GM12878 (cell line): ENCODE results near the gene PSMD13. TPM values are rescaled to one million over a fixed set of nuclear protein-coding genes. Genes with fewer than 3 reads are reported as not detected.

Experiments used
- ATAC-seq: fragments of 200-7000 bp; cut with Tn5 transposase; 3 replicates; pipeline ENCODE4 v1.9.1; 2020; ENCODE audit warnings: mild to moderate bottlenecking, moderate library complexity
- BruUV-seq: library from RNA; stranded (reverse); fragments of 400-500 nt; replicated peaks from 2 replicates; lab custom pipeline; 2021; lab: Mats Ljungman, UMichigan
- CTCF ChIA-PET: fragments of 300-600 bp; sonication (Branson Sonifier 250); formaldehyde crosslinking; extraction: SDS; loops from one replicate; lab custom pipeline; 2021; ENCODE audit warnings: inconsistent platforms; lab: Yijun Ruan, JAX
- POLR2A ChIA-PET: fragments of 350-600 bp; formaldehyde crosslinking; extraction: SDS; loops from one replicate; lab custom pipeline; 2021; ENCODE audit warnings: inconsistent platforms; lab: Charles Lee
- RAD21 ChIA-PET: fragments of 300-600 bp; sonication (Branson Sonifier 250); formaldehyde crosslinking; loops from one replicate; lab custom pipeline; 2023; ENCODE audit warnings: antibody characterized with exemption; ENCODE audit not compliant: unreplicated experiment; lab: Charles Lee
- SMC1A ChIA-PET: fragments of 300-600 bp; sonication (Branson Sonifier 250); formaldehyde crosslinking; loops from one replicate; lab custom pipeline; 2023; ENCODE audit not compliant: unreplicated experiment, uncharacterized antibody; lab: Charles Lee
- DNase-seq: peaks from one replicate; pipeline ENCODE4 v3.0.0-alpha.2; 2011; ENCODE audit warnings: low read depth, low spot score
- FAIRE-seq: peaks from 3 replicates; lab custom pipeline; 2011; peaks lifted over from hg19 to GRCh38; lab: Jason Lieb, UNC
- H2AFZ ChIP-seq: 2 replicates; pipeline ENCODE4 v1.6.0; 2011; ENCODE audit warnings: low read depth, low read length, control low read depth; ENCODE audit not compliant: control insufficient read depth
- H3K27ac ChIP-seq: 2 replicates; pipeline ENCODE4 v1.5.1; 2011; ENCODE audit warnings: control low read depth; ENCODE audit not compliant: control insufficient read depth, insufficient read depth
- H3K27me3 ChIP-seq, 2 experiments: replicated peaks in 1 of 2; 2 replicates each; pipeline versions ENCODE4 v1.6.0 to v1.6.1; 2011; ENCODE audit warnings: low read length in 1 of 2; ENCODE audit not compliant: control insufficient read depth in 2 of 2, insufficient read depth in 2 of 2
- H3K36me3 ChIP-seq, 2 experiments: 2 replicates each; pipeline ENCODE4 v1.5.1; 2011; ENCODE audit warnings: low read length in 1 of 2; ENCODE audit not compliant: control insufficient read depth in 2 of 2, insufficient read depth in 2 of 2
- H3K4me1 ChIP-seq: 2 replicates; pipeline ENCODE4 v1.6.1; 2011; ENCODE audit warnings: mild to moderate bottlenecking, low read length, moderate library complexity, mixed read lengths; ENCODE audit not compliant: control insufficient read depth, insufficient read depth
- H3K4me2 ChIP-seq: 2 replicates; pipeline ENCODE4 v1.6.0; 2011; ENCODE audit warnings: control low read depth; ENCODE audit not compliant: control insufficient read depth, insufficient read depth
- H3K4me3 ChIP-seq: fragments of 200-600 bp; sonication (generic); 2 replicates; pipeline ENCODE4 v1.5.1; 2016
- H3K79me2 ChIP-seq: 2 replicates; pipeline ENCODE4 v1.6.0; 2011; ENCODE audit warnings: low read length; ENCODE audit not compliant: control insufficient read depth, insufficient read depth
- H3K9ac ChIP-seq: 2 replicates; pipeline ENCODE4 v1.8.0; 2011; ENCODE audit warnings: low read length, control low read depth, mixed read lengths; ENCODE audit not compliant: control insufficient read depth, insufficient read depth
- H3K9me3 ChIP-seq: replicated peaks from 3 replicates; pipeline ENCODE4 v1.5.1; 2011; ENCODE audit warnings: mild to moderate bottlenecking, low read length; ENCODE audit not compliant: control insufficient read depth, insufficient read depth
- H4K20me1 ChIP-seq: 2 replicates; pipeline ENCODE4 v1.6.0; 2011; ENCODE audit not compliant: control insufficient read depth, insufficient read depth
- GATAD2B ChIP-seq: fragments of 450-650 bp; conservative IDR thresholded peaks from 2 replicates; pipeline ENCODE4 v1.6.1; 2017; ENCODE audit warnings: low read depth, mild to moderate bottlenecking, moderate library complexity
- MAX ChIP-seq: IDR thresholded peaks from 2 replicates; pipeline ENCODE4 v1.6.1; 2012; ENCODE audit warnings: low read depth, low read length, improper control_type of control experiment
- MEF2A ChIP-seq: IDR thresholded peaks from 2 replicates; pipeline ENCODE4 v1.6.1; 2011; ENCODE audit warnings: low read depth, mild to moderate bottlenecking, low read length, moderate library complexity; ENCODE audit not compliant: insufficient read depth
- MYB ChIP-seq: fragments of 150-350 bp; IDR thresholded peaks from 2 replicates; pipeline ENCODE4 v1.6.1; 2014; ENCODE audit warnings: mild to moderate bottlenecking, low read depth, low read length, borderline replicate concordance
- MYC ChIP-seq: IDR thresholded peaks from 2 replicates; pipeline ENCODE4 v1.6.1; 2011; ENCODE audit warnings: mild to moderate bottlenecking, low read length, moderate library complexity, inconsistent platforms; ENCODE audit not compliant: insufficient read depth, insufficient replicate concordance, insufficient read length, severe bottlenecking
- NFIC ChIP-seq: IDR thresholded peaks from 2 replicates; pipeline ENCODE4 v1.6.1; 2012; ENCODE audit warnings: low read depth, mild to moderate bottlenecking, inconsistent platforms, low read length, moderate library complexity
- RUNX3 ChIP-seq: IDR thresholded peaks from 2 replicates; pipeline ENCODE4 v1.6.1; 2012; ENCODE audit warnings: low read length, inconsistent platforms
- STAT1 ChIP-seq: fragments of 450-650 bp; conservative IDR thresholded peaks from 2 replicates; pipeline ENCODE4 v1.6.1; 2014; ENCODE audit warnings: antibody characterized with exemption, mild to moderate bottlenecking
- USF2 ChIP-seq: IDR thresholded peaks from 2 replicates; pipeline ENCODE4 v1.6.1; 2011; ENCODE audit warnings: low read depth, low read length, improper control_type of control experiment, borderline replicate concordance
- YY1 ChIP-seq: IDR thresholded peaks from 2 replicates; pipeline ENCODE4 v1.6.1; 2011; ENCODE audit warnings: low read depth, mild to moderate bottlenecking, low read length
- ZNF207 ChIP-seq: fragments of 450-650 bp; IDR thresholded peaks from 2 replicates; pipeline ENCODE4 v1.6.1; 2014; ENCODE audit warnings: antibody characterized with exemption, mild to moderate bottlenecking, borderline replicate concordance
- ZNF592 ChIP-seq: fragments of 450-650 bp; IDR thresholded peaks from 2 replicates; pipeline ENCODE4 v1.6.1; 2017; ENCODE audit warnings: mild to moderate bottlenecking, moderate library complexity
- WGBS: methylation state at CpG from one replicate; pipeline ENCODE4 v1.1.6; 2016; ENCODE audit warnings: low lambda C conversion rate; ENCODE audit not compliant: insufficient replicate concordance, insufficient coverage; ENCODE audit errors: missing lambda C conversion rate; 5-methylcytosine and 5-hydroxymethylcytosine counted together
- in situ Hi-C: fragments of 300-500 bp; cut with MboI; formaldehyde crosslinking; loops from 9 replicates; pipeline ENCODE4 v1.14.3; 2018; ENCODE audit warnings: mixed read lengths
- intact Hi-C: fragments of 100-400 bp; cut with micrococcal nuclease; formaldehyde crosslinking; loops from one replicate; pipeline ENCODE4 v1.14.2; 2022; ENCODE audit not compliant: unreplicated experiment
- polyA plus RNA-seq, 11 experiments: library from polyadenylated mRNA; depleted of rRNA in 4 of 11; unstranded in 6 of 11; stranded (reverse) in 5 of 11; fragments of >200 nt; fragmentation: Nextera tagmentation in 4 of 11; fragmentation: Illumina TruSeq in 1 of 11; extraction: Ambion mirVana in 4 of 11; extraction: Trizol in 1 of 11; gene quantifications; 1 replicate in 1 of 11; 2 replicates in 10 of 11; pipeline versions ENCODE4 v1.2.1 to v1.2.3, GENCODE V29; 2011 to 2016; ENCODE audit warnings: inconsistent platforms in 2 of 11, missing spikeins in 2 of 11, low read depth in 1 of 11
- total RNA-seq, 4 experiments: library from RNA; depleted of rRNA in 3 of 4; stranded (reverse); fragments of >200 nt in 3 of 4; fragmentation: Illumina TruSeq in 1 of 4; extraction: Trizol in 1 of 4; gene quantifications; 2 replicates each; pipeline versions ENCODE4 v1.2.1 to v1.2.3, GENCODE V29; 2013 to 2021

PSMD13 gene
- total and polyA plus RNA-seq, 10 of the 15 experiments (the other 5 are each of a cell fraction or from before 2014, with no cell fraction given), result 141 to 303 (median 177) TPM

GRCh38 chr11:240315-240714 lies 3.5 kb downstream of the PSMD13 start:
- peaks cover 40% of the 10 kb centered on the region for H3K79me2 ChIP-seq
- SMC1A ChIA-PET, result interaction anchor here (3.8 kb wide), 1 partner anchor 10 kb away, joined by 38 read pairs; no protein-coding TSS in a partner anchor

GRCh38 chr11:241634-242033 lies 4.9 kb downstream of the PSMD13 start:
- CTCF ChIA-PET, result interaction anchor here (1.7 to 1.8 kb wide), 2 partner anchors 9 to 15 kb away, joined by 5 to 9 read pairs; no protein-coding TSS in a partner anchor
- no TSS peak for BruUV-seq
- no peak overlapping the region for H3K9ac ChIP-seq
- FAIRE-seq, result no peak
- no peak overlapping the region for H2AFZ ChIP-seq
- DNase-seq, result no peak
- peaks cover 10 to 38% of the 10 kb centered on the region in 2 experiments for H3K36me3 ChIP-seq
- no peak overlapping the region for H3K4me3 ChIP-seq
- H3K4me2 ChIP-seq, result no peak overlapping the region
- POLR2A ChIA-PET, result no interaction called here
- H3K79me2 ChIP-seq, result peaks cover 34% of the 10 kb centered on the region
- RAD21 ChIA-PET, result interaction anchor here (1.7 kb wide), 1 partner anchor 9 kb away, joined by 5 read pairs; no protein-coding TSS in a partner anchor
- 97% methylated on average over 5 of the region's 5 CpGs for WGBS
- H4K20me1 ChIP-seq, result no peaks in the 10 kb centered on the region
- no peak for ATAC-seq
- H3K9me3 ChIP-seq, result no peaks in the 10 kb centered on the region
- H3K27ac ChIP-seq, result no peak overlapping the region
- SMC1A ChIA-PET, result interaction anchor here (1.8 kb wide), 1 partner anchor 9 kb away, joined by 7 read pairs; no protein-coding TSS in a partner anchor
- intact Hi-C loops (no loop called here), in situ Hi-C loops (no loop called here)
- H3K27me3 ChIP-seq, result no peaks in the 10 kb centered on the region
- no peaks in the 10 kb centered on the region for H3K4me1 ChIP-seq
- no peak for TF ChIP-seq MYB
- TF ChIP-seq MYC, result no peak
- no peak for TF ChIP-seq MEF2A
- TF ChIP-seq ZNF592, result no peak
- TF ChIP-seq STAT1, result no peak
- no peak for TF ChIP-seq ZNF207
- TF ChIP-seq MAX, result no peak

More at GRCh38 chr11:240315-240714, 3.5 kb downstream of the PSMD13 start:
- RAD21 ChIA-PET, result no interaction called here
- Histone ChIP-seq H4K20me1 (no peaks in the 10 kb centered on the region), H2AFZ (no peak overlapping the region), H3K9me3 (no peaks in the 10 kb centered on the region), H3K4me2 (no peak overlapping the region), H3K4me3 (no peak overlapping the region), H3K27me3 (no peaks in the 10 kb centered on the region), H3K4me1 (no peaks in the 10 kb centered on the region), H3K27ac (no peak overlapping the region), H3K9ac (no peak overlapping the region), H3K36me3 (peaks cover 6 to 28% of the 10 kb centered on the region in 2 experiments)
- TF ChIP-seq GATAD2B (no peak), NFIC (no peak), YY1 (no peak), RUNX3 (no peak), USF2 (no peak)
- POLR2A ChIA-PET, result interaction anchor here (1.9 kb wide), 1 partner anchor 33 kb away, joined by 6 read pairs; the partner anchor contains the start of genes BET1L and RIC8A
- FAIRE-seq, result no peak
- WGBS, result 93% methylated on average over 1 of the region's 1 CpG
- ATAC-seq, result no peak
- DNase-seq, result no peak
- CTCF ChIA-PET, result interaction anchor here (2.8 kb wide), 1 partner anchor 10 kb away, joined by 14 read pairs; no protein-coding TSS in a partner anchor
- intact Hi-C loops, result no loop called here
- in situ Hi-C loops, result no loop called here
- no TSS peak for BruUV-seq
